Hematopoietic multipotent progenitor cell treated with erythropoietin and hydrocortisone succinate and interleukin-3 and kit ligand, for 8 days (in vitro differentiated cells): ENCODE measurements around the gene WDR27.

Experiments
- DNase-seq: peaks from one replicate; pipeline ENCODE4 v3.0.0-alpha.2; 2015

The WDR27 gene

DNA sequence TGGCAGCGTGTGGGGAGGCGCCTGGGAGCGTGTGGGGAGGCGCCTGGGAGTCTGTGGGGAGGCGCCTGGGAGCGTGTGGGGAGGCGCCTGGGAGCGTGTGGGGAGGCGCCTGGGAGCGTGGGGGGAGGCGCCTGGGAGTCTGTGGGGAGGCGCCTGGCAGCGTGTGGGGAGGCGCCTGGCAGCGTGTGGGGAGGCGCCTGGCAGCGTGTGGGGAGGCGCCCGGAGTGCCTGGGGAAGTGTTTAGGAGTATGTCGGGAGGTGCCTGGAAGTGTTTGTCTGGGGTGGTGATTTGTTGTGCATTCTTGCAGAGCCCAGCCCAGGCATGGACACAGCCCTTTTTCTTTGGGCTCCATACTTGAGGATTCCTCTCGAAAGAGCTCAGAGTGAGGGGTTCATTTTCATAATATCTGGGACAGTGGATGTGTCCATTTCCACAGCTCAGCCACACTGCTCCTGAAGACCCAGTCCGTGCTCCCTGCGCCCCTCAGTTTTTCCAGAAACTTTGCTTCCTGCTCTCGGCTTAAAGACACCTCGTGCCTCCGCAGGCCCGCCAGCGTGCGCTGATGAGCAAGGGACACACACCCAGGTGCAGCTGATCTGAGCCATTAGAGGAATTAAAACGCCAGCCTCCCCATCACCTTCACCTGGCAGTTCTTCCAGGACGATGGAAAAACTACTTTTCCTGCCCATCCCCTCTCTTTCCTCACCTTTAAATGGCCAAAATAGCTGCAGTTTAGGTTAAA lies 276.0 kb downstream of the WDR27 start:
- DNase-seq: no peak

GRCh38 chr6:169424821-169425240 lies 277.0 kb downstream of the WDR27 start:
- no peak for DNase-seq

DNA sequence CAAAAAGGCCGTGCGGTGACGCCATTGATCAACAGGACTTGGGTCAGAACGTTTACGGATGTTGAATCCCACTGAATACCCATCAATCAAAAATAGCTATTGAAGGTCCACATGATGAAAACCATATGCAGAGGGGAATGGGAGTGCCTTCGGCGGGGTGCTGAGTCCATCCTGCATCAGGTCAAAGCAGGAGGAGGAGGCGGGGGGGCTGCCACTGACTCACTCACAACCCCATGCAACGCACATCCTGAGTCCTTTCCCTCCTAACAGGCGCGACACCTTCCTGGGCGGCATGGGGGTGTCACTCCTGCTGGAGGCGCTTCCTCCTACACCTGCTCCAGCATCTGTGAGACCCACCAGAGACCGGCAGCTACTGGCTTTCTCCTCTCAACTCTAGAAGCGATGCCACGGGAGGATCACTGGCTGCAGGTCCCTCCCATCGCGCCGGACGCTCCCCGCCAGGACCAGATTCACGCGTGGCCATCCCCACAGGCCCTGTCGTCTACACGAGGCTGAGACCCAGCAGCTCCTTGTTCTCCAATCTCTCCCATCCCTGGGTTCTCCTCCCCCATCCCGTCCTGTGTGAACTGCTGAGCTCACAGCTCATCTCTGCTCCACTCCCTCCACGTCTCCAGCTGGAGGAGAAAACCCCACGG lies 277.6 kb downstream of the WDR27 start:
- DNase-seq: no peak

GRCh38 chr6:169421586-169422264 lies 280.1 kb downstream of the WDR27 start:
- DNase-seq: no peak

GRCh38 chr6:169420912-169421543 lies 280.8 kb downstream of the WDR27 start:
- DNase-seq: no peak

DNA sequence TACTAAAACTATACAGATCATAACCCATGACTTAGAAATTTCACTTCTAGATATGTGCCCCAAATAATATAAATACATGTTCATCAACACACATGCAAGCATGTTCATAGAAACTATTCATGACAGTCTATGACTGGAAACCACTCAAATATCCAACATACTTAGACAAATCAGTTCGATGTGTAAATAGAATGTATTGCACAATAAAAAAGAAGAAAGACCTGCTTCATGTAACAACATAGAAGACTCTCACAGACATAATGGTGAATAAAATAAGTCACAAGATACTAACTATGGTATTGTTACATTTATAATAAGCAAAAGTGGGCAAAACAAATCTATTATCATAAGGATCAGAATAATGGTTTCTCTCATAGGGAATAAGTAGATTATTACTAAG lies 284.7 kb downstream of the WDR27 start:
- no peak for DNase-seq

DNA sequence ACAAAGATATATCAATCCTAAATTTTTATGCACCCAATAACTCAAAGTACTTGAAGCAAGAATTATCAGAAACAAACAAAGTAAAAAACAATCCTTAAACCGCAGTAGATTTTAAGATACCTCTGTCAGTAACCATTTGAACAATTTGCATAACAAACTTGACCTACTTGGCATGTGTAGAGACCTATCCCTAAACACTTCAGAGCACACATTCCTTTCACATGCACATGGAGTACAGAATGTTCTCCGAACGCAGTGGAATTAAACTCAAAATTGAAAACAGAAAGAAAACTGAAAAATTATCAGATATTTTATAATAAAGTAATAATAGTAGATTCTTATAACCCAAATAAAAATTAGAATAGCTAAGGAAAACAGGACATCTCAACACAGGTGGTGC lies 285.6 kb downstream of the WDR27 start:
- no peak for DNase-seq

GRCh38 chr6:169415179-169415578 lies 286.6 kb downstream of the WDR27 start:
- DNase-seq: no peak

- no peak for DNase-seq
Measured at GRCh38 chr6:169411722-169412121, 290.1 kb downstream of the WDR27 start.

- DNase-seq: no peak
Measured at GRCh38 chr6:169411296-169411695, 290.5 kb downstream of the WDR27 start.

DNA sequence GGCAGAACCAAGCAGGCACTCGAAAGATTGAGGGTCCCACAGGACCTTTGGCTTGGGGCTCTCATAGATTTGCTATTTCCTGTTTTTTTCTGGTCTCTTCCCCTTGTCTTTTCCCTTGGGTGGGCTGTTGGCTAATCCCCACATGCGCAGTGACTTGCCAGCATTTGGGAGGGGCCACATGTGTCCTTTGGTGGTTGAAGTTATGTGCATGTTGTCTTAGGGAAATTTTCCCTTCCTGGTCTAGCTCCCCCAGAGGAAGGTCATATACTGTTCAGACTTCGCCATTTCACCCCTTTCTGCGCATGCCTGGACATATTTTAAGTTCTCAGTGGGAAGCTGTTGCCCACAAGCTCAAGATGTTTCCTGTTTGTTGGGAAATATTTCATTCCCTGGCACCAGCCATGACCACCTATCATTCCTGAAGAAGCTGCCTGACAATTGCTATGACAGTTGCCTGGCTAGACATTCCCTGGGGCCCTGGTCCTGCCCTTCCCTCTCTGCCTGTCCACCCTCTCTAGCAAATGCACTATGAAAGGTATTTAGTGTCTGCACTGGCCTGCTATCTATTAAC lies 292.0 kb downstream of the WDR27 start:
- no peak for DNase-seq

DNA sequence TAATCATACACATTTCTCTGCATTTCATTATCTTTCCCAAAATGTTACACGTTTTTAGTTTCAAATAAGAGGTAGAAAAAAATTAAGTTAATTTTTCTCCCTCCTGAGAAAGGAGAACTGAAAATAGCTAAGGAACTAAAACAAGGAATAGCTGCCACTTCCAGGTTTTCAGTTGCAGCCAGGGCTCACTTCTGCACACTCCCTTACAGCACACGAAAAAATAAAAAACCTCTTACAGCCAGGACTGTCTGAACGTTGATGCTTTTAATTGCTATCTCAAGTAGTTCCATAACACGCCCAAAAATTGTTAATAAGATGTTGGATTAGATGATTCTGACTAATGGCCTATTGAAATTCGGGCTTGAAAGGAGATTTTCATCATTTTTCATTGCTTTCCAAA lies 294.5 kb downstream of the WDR27 start:
- no peak for DNase-seq
